Measurements from ENCODE around the gene ZNF860. TPM values are rescaled to one million over a fixed set of nuclear protein-coding genes. Genes with fewer than 3 reads are reported as not detected.

ZNF860 gene
- total and polyA plus RNA-seq, 2 experiments from 2014 or later = not detected

DNA sequence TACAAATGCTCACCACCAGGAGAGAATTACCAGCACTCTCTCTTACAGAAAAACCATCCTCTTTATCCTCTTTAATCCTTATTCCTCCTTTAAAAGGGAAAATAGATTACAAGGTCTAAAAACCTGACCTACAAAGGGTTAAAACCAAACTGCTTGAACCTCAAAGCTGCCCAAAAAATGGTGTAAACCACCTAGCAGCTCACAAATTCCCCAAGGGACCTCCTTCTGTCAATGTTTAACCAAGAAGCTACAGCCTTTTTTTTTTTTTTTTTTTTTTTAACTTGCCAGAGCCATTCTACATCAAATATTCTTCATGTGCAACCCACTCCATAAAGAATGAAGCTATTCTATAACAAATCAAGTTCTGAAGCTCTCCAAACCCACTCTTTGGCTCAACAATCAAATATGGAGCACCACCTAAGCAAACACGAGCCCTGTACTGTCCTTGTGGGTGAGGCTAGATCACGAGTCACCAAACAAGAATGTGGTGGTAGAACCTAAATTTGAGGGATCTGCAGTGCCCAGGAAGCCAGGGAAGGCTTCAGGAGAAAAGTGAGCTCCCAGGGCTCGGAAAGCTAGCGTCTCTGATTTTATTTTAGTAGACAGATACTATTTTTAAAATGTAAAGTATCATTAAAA is 20.6 kb upstream of the ZNF860 start:
- peak in 1 of 2 donors; percentile 36 for DNase-seq (ENCODE audit: low read depth in 1 of 2, low spot score in 1 of 2)
- Histone ChIP-seq H3K27me3 (no peaks in the 10 kb centered on the region), H3K27ac (no peak overlapping the region), H3K36me3 (no peaks in the 10 kb centered on the region), H3K4me1 (ENCODE audit: low read depth) (peaks cover 8% of the 10 kb centered on the region), H3K4me3 (no peak overlapping the region), H3K9me3 (ENCODE audit: low read depth) (no peaks in the 10 kb centered on the region)
- TF ChIP-seq CTCF (IDR thresholded peaks at IDR 0.05; ENCODE audit: low read depth, low read length) = no peak

GRCh38 chr3:31962801-31963205 is 18.7 kb upstream of the ZNF860 start:
- Histone ChIP-seq H3K36me3 (no peaks in the 10 kb centered on the region), H3K27me3 (no peaks in the 10 kb centered on the region), H3K9me3 (ENCODE audit: low read depth) (no peaks in the 10 kb centered on the region), H3K27ac (no peak overlapping the region), H3K4me3 (no peak overlapping the region), H3K4me1 (ENCODE audit: low read depth) (peaks cover 8% of the 10 kb centered on the region)
- no peak for TF ChIP-seq CTCF (IDR thresholded peaks at IDR 0.05; ENCODE audit: low read depth, low read length)
- DNase-seq (ENCODE audit: low read depth in 1 of 2, low spot score in 1 of 2) = no peak

DNA sequence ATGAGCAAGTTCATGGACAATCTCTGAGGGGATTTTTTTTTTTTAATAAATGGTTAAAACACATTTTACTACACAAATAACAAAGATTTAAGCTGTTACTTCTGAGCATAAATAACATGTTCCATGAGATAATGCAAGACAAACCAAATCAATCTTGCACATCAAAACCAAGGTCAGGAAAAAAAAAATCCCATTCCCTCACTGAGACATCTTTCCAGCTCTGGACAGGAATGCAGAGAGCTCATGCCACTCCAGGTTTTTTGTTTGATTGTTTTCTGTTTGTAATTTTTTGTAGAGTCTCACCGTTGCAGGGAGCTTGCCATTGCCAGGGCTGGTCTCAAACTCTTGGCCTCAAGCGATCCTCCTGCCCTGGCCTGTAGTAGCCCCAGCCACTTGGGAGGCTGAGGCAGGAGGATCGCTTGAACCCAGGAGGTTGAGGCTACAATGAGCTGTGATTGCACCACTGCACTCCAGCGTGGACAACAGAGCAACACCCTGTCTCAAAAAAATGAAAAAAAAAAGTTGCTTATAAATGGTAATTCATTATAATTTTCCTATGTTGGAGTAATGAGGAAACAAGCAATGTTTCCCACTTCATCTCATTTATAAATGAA is 14.5 kb upstream of the ZNF860 start:
- no peak for TF ChIP-seq CTCF (IDR thresholded peaks at IDR 0.05; ENCODE audit: low read depth, low read length)
- Histone ChIP-seq H3K4me3 (no peak overlapping the region), H3K27ac (no peak overlapping the region), H3K36me3 (no peaks in the 10 kb centered on the region), H3K27me3 (no peaks in the 10 kb centered on the region), H3K4me1 (ENCODE audit: low read depth) (no peaks in the 10 kb centered on the region), H3K9me3 (ENCODE audit: low read depth) (no peaks in the 10 kb centered on the region)
- no peak for DNase-seq (ENCODE audit: low read depth in 1 of 2, low spot score in 1 of 2)

DNA sequence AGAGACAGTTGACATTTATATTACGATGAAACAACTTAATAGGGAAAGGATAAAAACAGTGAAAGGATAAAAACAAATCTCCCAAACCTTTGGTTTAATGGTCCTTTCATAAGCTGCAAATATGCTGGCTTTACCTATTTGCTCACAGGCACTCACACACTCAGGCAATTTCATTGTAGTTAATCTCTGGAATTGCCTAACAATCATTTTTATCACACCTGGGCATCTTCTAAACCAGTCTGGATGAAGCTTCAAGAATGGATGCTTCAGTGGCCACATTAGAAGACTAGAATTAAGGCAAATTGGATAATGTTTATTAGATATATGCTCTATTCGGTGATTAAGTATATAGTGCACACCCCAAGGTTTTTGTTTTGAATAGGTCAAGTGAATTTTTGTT is 14.0 kb upstream of the ZNF860 start:
- H3K27me3 ChIP-seq = no peaks in the 10 kb centered on the region
- no peak for TF ChIP-seq CTCF (IDR thresholded peaks at IDR 0.05; ENCODE audit: low read depth, low read length)
- H3K4me1 ChIP-seq (ENCODE audit: low read depth) = no peaks in the 10 kb centered on the region
- H3K27ac ChIP-seq = no peak overlapping the region
- DNase-seq (ENCODE audit: low read depth in 1 of 2, low spot score in 1 of 2) = no peak
- no peak overlapping the region for H3K4me3 ChIP-seq
- no peaks in the 10 kb centered on the region for H3K36me3 ChIP-seq
- H3K9me3 ChIP-seq (ENCODE audit: low read depth) = no peaks in the 10 kb centered on the region

GRCh38 chr3:31968369-31968926 is 13.1 kb upstream of the ZNF860 start:
- Histone ChIP-seq H3K9me3 (ENCODE audit: low read depth) (no peaks in the 10 kb centered on the region), H3K27ac (no peak overlapping the region), H3K27me3 (no peaks in the 10 kb centered on the region), H3K36me3 (no peaks in the 10 kb centered on the region), H3K4me3 (no peak overlapping the region), H3K4me1 (ENCODE audit: low read depth) (no peaks in the 10 kb centered on the region)
- peak in 1 of 2 donors; percentile 63 for DNase-seq (ENCODE audit: low read depth in 1 of 2, low spot score in 1 of 2)
- TF ChIP-seq CTCF (IDR thresholded peaks at IDR 0.05; ENCODE audit: low read depth, low read length) = no peak

Data from cardiac muscle cell (in vitro differentiated cells and primary cell).